Karpas-422 (cell line): ENCODE data around the gene LOC128125822.

Experiments
- DNase-seq: peaks from one replicate; pipeline ENCODE4 v3.0.0-alpha.2; 2015
- H2AFZ ChIP-seq: fragments of 200-600 bp; sonication (generic); 2 replicates; pipeline ENCODE4 v1.6.1; 2014; ENCODE audit warnings: antibody characterized with exemption, low read length, mixed read lengths
- H3K27ac ChIP-seq: fragments of 200-600 bp; sonication (generic); 2 replicates; pipeline ENCODE4 v1.5.1; 2014; ENCODE audit warnings: mild to moderate bottlenecking, low read length, moderate library complexity
- H3K27me3 ChIP-seq: fragments of 200-600 bp; sonication (generic); 2 replicates; pipeline ENCODE4 v1.6.1; 2014; ENCODE audit warnings: low read length, mixed read lengths
- H3K36me3 ChIP-seq: fragments of 200-600 bp; sonication (generic); 2 replicates; pipeline ENCODE4 v1.6.1; 2014; ENCODE audit warnings: low read length, mixed read lengths; ENCODE audit not compliant: insufficient read depth
- H3K4me1 ChIP-seq: fragments of 200-600 bp; sonication (generic); 2 replicates; pipeline ENCODE4 v1.6.1; 2014; ENCODE audit warnings: mild to moderate bottlenecking, low read length, mixed read lengths
- H3K4me2 ChIP-seq: fragments of 200-600 bp; sonication (generic); 2 replicates; pipeline ENCODE4 v1.6.1; 2014; ENCODE audit warnings: low read length, low read depth, mild to moderate bottlenecking; ENCODE audit not compliant: poor library complexity, severe bottlenecking
- H3K4me3 ChIP-seq: fragments of 200-600 bp; sonication (generic); 2 replicates; pipeline ENCODE4 v1.5.1; 2014; ENCODE audit warnings: mild to moderate bottlenecking, antibody characterized with exemption, low read length, mixed read lengths
- H3K79me2 ChIP-seq: fragments of 200-600 bp; sonication (generic); 2 replicates; pipeline ENCODE4 v1.6.1; 2014; ENCODE audit warnings: mild to moderate bottlenecking, low read length, mixed read lengths
- H3K9ac ChIP-seq: fragments of 200-600 bp; sonication (generic); 2 replicates; pipeline ENCODE4 v1.6.0; 2014; ENCODE audit warnings: low read length
- H3K9me2 ChIP-seq: fragments of 200-600 bp; sonication (generic), shearing (Covaris generic); replicated peaks from 2 replicates; pipeline ENCODE4 v1.6.0; 2014; ENCODE audit warnings: mild to moderate bottlenecking, low read length, moderate library complexity; ENCODE audit not compliant: insufficient read depth
- H3K9me3 ChIP-seq: fragments of 300-700, 200-600 bp; sonication (generic); 2 replicates; pipeline ENCODE4 v1.6.1; 2014; ENCODE audit warnings: low read length, mixed read lengths
- H4K20me1 ChIP-seq: fragments of 200-600 bp; sonication (generic); 2 replicates; pipeline ENCODE4 v1.6.1; 2014; ENCODE audit warnings: mild to moderate bottlenecking, antibody characterized with exemption, low read length, low read depth; ENCODE audit not compliant: insufficient read depth

LOC128125822 gene

GRCh38 chr6:63597141-63598048 is 25.1 kb downstream of the LOC128125822 start:
- peaks cover 17% of the 10 kb centered on the region for H3K4me1 ChIP-seq
- H3K9ac ChIP-seq = peak overlapping the region; percentile 60
- H3K27ac ChIP-seq = no peak overlapping the region
- H3K4me2 ChIP-seq = peak overlapping the region; percentile 94
- no peaks in the 10 kb centered on the region for H3K9me2 ChIP-seq
- H3K79me2 ChIP-seq = no peaks in the 10 kb centered on the region
- no peaks in the 10 kb centered on the region for H4K20me1 ChIP-seq
- peak overlapping the region; percentile 71 for H3K4me3 ChIP-seq
- H3K36me3 ChIP-seq = no peaks in the 10 kb centered on the region
- DNase-seq = no peak
- H3K9me3 ChIP-seq = no peaks in the 10 kb centered on the region
- H2AFZ ChIP-seq = peak overlapping the region; percentile 99; the same call in 1 of the 2 replicates
- H3K27me3 ChIP-seq = no peaks in the 10 kb centered on the region

DNA sequence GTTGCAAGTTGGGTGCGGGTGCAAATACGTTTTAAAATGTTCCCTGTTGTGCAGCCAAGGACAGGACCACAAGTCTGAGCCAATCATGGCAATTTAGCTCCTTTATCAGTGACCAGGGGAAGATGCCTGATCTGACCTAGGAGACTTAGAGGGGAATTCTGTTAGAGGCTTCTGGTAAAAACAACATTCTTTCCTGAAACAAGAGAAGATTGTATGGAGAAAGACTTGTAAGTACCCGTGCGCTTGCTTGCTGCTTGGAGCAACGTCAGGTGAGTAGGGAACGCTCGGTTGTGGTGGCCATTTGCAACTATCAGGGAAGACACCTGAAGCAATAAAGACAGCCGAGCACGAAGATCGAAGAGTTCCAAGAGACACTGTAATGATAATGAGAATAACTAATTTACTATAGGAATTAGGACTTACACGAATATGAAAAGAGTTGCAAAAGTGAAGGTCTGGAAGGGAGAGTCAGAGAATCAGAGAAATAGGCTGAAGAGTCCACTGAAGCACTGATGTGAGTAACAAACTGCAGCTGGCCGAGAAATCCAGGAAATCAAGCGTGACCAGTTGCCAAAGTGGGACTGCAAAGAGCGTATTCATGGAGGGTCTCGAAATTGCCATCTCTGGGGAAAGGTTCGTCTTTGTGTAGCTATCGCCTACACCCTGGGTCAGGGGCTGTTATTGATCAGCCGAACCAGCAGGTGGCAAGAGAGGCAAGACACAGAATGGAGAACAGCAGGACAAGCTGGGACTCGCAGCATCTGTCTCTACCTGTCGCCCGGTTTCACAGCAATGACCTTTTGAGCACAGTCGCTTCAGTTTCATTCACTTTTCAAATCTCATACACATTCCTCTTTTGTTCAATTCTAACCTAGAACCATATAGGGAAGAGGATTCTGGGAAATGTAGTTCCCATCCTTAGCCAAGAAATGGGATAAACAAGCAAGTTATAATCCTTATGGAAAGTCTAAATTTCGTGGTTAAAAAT is 26.1 kb downstream of the LOC128125822 start:
- H3K9me3 ChIP-seq = no peaks in the 10 kb centered on the region
- H3K4me1 ChIP-seq = peaks cover 17% of the 10 kb centered on the region
- H3K36me3 ChIP-seq = no peaks in the 10 kb centered on the region
- H3K4me2 ChIP-seq = peak overlapping the region; percentile 94
- no peaks in the 10 kb centered on the region for H3K9me2 ChIP-seq
- H3K9ac ChIP-seq = peak overlapping the region; percentile 60
- H3K4me3 ChIP-seq = peak overlapping the region; percentile 71
- H4K20me1 ChIP-seq = no peaks in the 10 kb centered on the region
- H2AFZ ChIP-seq = peak overlapping the region; percentile 99
- no peaks in the 10 kb centered on the region for H3K79me2 ChIP-seq
- H3K27me3 ChIP-seq = no peaks in the 10 kb centered on the region
- DNase-seq = peak; percentile 91
- H3K27ac ChIP-seq = no peak overlapping the region

GRCh38 chr6:63599243-63599642 is 27.0 kb downstream of the LOC128125822 start:
- H3K4me2 ChIP-seq = peak overlapping the region; percentile 94
- H3K4me1 ChIP-seq = peaks cover 17% of the 10 kb centered on the region
- peak overlapping the region; percentile 99 for H2AFZ ChIP-seq
- H3K9me2 ChIP-seq = no peaks in the 10 kb centered on the region
- H3K27ac ChIP-seq = no peak overlapping the region
- H4K20me1 ChIP-seq = no peaks in the 10 kb centered on the region
- no peaks in the 10 kb centered on the region for H3K27me3 ChIP-seq
- H3K36me3 ChIP-seq = no peaks in the 10 kb centered on the region
- H3K9me3 ChIP-seq = no peaks in the 10 kb centered on the region
- no peaks in the 10 kb centered on the region for H3K79me2 ChIP-seq
- H3K4me3 ChIP-seq = peak overlapping the region; percentile 71; the same call in 1 of the 2 replicates
- DNase-seq = no peak
- no peak overlapping the region for H3K9ac ChIP-seq

- Histone ChIP-seq H3K9me2 (no peaks in the 10 kb centered on the region), H2AFZ (no peak overlapping the region), H3K4me2 (no peak overlapping the region), H3K4me1 (peaks cover 17% of the 10 kb centered on the region), H3K9me3 (no peaks in the 10 kb centered on the region), H4K20me1 (no peaks in the 10 kb centered on the region), H3K4me3 (no peak overlapping the region), H3K36me3 (no peaks in the 10 kb centered on the region), H3K27me3 (no peaks in the 10 kb centered on the region), H3K27ac (no peak overlapping the region), H3K79me2 (no peaks in the 10 kb centered on the region), H3K9ac (no peak overlapping the region)
- no peak for DNase-seq
These were observed 27.9 kb downstream of the LOC128125822 start for GRCh38 chr6:63600136-63600535.

GRCh38 chr6:63609231-63609630 is 37.0 kb downstream of the LOC128125822 start:
- H3K4me3 ChIP-seq = no peak overlapping the region
- H3K27me3 ChIP-seq = no peaks in the 10 kb centered on the region
- no peak overlapping the region for H3K9ac ChIP-seq
- H3K79me2 ChIP-seq = no peaks in the 10 kb centered on the region
- no peaks in the 10 kb centered on the region for H3K9me2 ChIP-seq
- no peak for DNase-seq
- no peaks in the 10 kb centered on the region for H4K20me1 ChIP-seq
- H3K4me1 ChIP-seq = no peaks in the 10 kb centered on the region
- H2AFZ ChIP-seq = no peak overlapping the region
- H3K9me3 ChIP-seq = no peaks in the 10 kb centered on the region
- H3K27ac ChIP-seq = no peak overlapping the region
- H3K36me3 ChIP-seq = no peaks in the 10 kb centered on the region
- no peak overlapping the region for H3K4me2 ChIP-seq

- Histone ChIP-seq H3K79me2 (no peaks in the 10 kb centered on the region), H3K27me3 (no peaks in the 10 kb centered on the region), H4K20me1 (no peaks in the 10 kb centered on the region), H3K9ac (no peak overlapping the region), H3K9me3 (no peaks in the 10 kb centered on the region), H3K4me1 (no peaks in the 10 kb centered on the region), H3K4me3 (no peak overlapping the region), H3K27ac (no peak overlapping the region), H2AFZ (no peak overlapping the region), H3K36me3 (no peaks in the 10 kb centered on the region), H3K4me2 (no peak overlapping the region), H3K9me2 (no peaks in the 10 kb centered on the region)
- no peak for DNase-seq
These were observed 38.7 kb downstream of the LOC128125822 start for GRCh38 chr6:63610944-63611343.

GRCh38 chr6:63611560-63611959 is 39.3 kb downstream of the LOC128125822 start:
- Histone ChIP-seq H3K9me2 (no peaks in the 10 kb centered on the region), H3K79me2 (no peaks in the 10 kb centered on the region), H3K4me1 (no peaks in the 10 kb centered on the region), H3K9me3 (no peaks in the 10 kb centered on the region), H4K20me1 (no peaks in the 10 kb centered on the region), H3K27me3 (no peaks in the 10 kb centered on the region), H2AFZ (no peak overlapping the region), H3K4me3 (no peak overlapping the region), H3K4me2 (no peak overlapping the region), H3K36me3 (no peaks in the 10 kb centered on the region), H3K9ac (no peak overlapping the region), H3K27ac (no peak overlapping the region)
- no peak for DNase-seq

GRCh38 chr6:63615590-63615989 is 43.3 kb downstream of the LOC128125822 start:
- DNase-seq = no peak
- no peak overlapping the region for H3K4me3 ChIP-seq
- no peaks in the 10 kb centered on the region for H3K27me3 ChIP-seq
- H3K9me2 ChIP-seq = no peaks in the 10 kb centered on the region
- H4K20me1 ChIP-seq = no peaks in the 10 kb centered on the region
- no peak overlapping the region for H3K4me2 ChIP-seq
- H3K27ac ChIP-seq = no peak overlapping the region
- no peak overlapping the region for H3K9ac ChIP-seq
- no peaks in the 10 kb centered on the region for H3K4me1 ChIP-seq
- H3K36me3 ChIP-seq = no peaks in the 10 kb centered on the region
- H3K9me3 ChIP-seq = no peaks in the 10 kb centered on the region
- no peaks in the 10 kb centered on the region for H3K79me2 ChIP-seq
- no peak overlapping the region for H2AFZ ChIP-seq
